ENCODE measurements around the gene ESF1. TPM values are rescaled to one million over a fixed set of nuclear protein-coding genes. Genes with fewer than 3 reads are reported as not detected.

Gene ESF1
- total RNA-seq, 4 donors from 2014 or later: 12.8 to 16.2 (median 14.6) TPM

GRCh38 chr20:13791540-13792459 lies 7.1 kb upstream of the ESF1 start:
- peak; percentile 22 for ATAC-seq
- H3K4me3 ChIP-seq: no peak overlapping the region
- peaks cover 0 to 41% (median 5%) of the 10 kb centered on the region in 3 donors for H3K4me1 ChIP-seq
- WGBS, 2 donors (ENCODE audit: low coverage in 1 of 2): 67 to 82% methylated on average over 2 of the region's 2 CpGs
- no peaks in the 10 kb centered on the region for H3K9me3 ChIP-seq
- H3K36me3 ChIP-seq: peaks cover 0 to 82% of the 10 kb centered on the region in 2 donors
- H3K27ac ChIP-seq: peak overlapping the region; percentile 36 to 63 (median 48)
- H3K27me3 ChIP-seq: no peaks in the 10 kb centered on the region
- TF ChIP-seq POLR2AphosphoS5 (IDR thresholded peaks at IDR 0.05) (no peak), POLR2A (IDR thresholded peaks at IDR 0.05) (no peak), EP300 (IDR thresholded peaks at IDR 0.05) (no peak), CTCF (IDR thresholded peaks at IDR 0.05) (no peak)

DNA sequence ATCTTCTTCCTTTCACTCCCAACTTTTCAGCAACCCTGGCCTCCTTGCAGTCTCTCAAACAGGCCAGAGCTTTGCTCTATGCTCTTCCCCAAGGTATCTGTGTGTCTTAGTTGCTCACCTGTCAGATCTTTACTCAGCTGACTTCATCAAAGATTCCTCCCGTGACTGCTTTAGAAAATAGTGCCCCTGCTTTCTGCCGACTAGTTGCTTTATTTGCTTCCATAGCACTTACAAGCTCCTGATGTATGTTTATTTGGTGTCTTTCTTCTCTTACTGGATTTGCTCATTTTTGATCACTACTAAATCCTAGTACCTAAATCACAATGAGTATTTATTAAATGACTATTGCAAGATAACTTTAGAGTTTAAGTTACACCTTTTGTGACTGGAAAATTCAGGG lies 6.0 kb upstream of the ESF1 start:
- TF ChIP-seq POLR2A (IDR thresholded peaks at IDR 0.05): no peak
- no peak for TF ChIP-seq EP300 (IDR thresholded peaks at IDR 0.05)
- no peak for TF ChIP-seq POLR2AphosphoS5 (IDR thresholded peaks at IDR 0.05)
- no peak for TF ChIP-seq CTCF (IDR thresholded peaks at IDR 0.05)
- Histone ChIP-seq H3K4me1 (peaks cover 3 to 52% (median 5%) of the 10 kb centered on the region in 3 donors), H3K27me3 (no peaks in the 10 kb centered on the region), H3K27ac (peak overlapping the region in 3 of 4 donors; percentile 36 to 63 (median 56)), H3K9me3 (no peaks in the 10 kb centered on the region), H3K36me3 (peaks cover 0 to 71% of the 10 kb centered on the region in 2 donors), H3K4me3 (no peak overlapping the region)
- ATAC-seq: no peak
- WGBS, 2 donors (ENCODE audit: low coverage in 1 of 2): 70 to 74% methylated on average over 2 of the region's 2 CpGs

DNA sequence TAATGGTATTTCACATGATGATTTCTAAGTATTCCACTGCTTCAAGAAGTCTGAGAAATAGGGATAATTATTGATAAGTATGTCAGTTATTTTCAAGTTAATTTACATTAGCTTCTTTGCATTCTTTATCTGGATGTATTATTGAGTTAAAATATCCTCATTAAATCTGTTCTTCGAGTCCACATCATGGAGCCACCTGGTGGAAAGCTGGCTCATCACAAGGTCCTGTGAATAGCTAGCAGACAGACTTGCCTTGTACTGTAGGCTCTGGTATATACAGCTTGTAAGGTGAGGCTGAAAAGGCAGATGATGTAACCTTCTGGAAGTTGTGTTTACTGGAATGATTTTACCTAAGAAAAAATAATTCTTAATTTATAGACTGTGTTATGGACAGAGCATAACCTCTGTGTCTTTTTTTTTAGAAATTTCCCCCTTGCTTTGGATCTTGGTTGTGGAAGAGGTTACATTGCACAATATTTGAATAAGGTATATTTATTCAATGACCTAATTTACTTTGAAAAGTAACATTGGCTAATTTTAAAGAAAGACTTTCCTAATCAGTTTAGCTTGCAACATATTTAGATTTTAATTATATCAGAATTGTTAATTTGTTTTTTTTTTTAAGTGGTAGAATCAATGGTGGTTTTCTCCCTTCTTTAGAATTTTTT lies 3.6 kb upstream of the ESF1 start:
- no peak overlapping the region for H3K4me3 ChIP-seq
- H3K36me3 ChIP-seq: peaks cover 0 to 47% of the 10 kb centered on the region in 2 donors
- no peak for ATAC-seq
- H3K4me1 ChIP-seq: peaks cover 7 to 66% (median 9%) of the 10 kb centered on the region in 3 donors
- 0% methylated on average over 1 of the region's 1 CpG for WGBS, 2 donors (ENCODE audit: low coverage in 1 of 2)
- no peaks in the 10 kb centered on the region for H3K27me3 ChIP-seq
- TF ChIP-seq CTCF (IDR thresholded peaks at IDR 0.05) (peak in 3 of 4 experiments; percentile 21 to 50 (median 45)), POLR2AphosphoS5 (IDR thresholded peaks at IDR 0.05) (no peak)
- no peaks in the 10 kb centered on the region for H3K9me3 ChIP-seq
- H3K27ac ChIP-seq: no peak overlapping the region

GRCh38 chr20:13786143-13786828 lies 1.6 kb upstream of the ESF1 start:
- 58 to 74% methylated on average over 7 of the region's 8 CpGs for WGBS, 2 donors (ENCODE audit: low coverage in 1 of 2)
- H3K36me3 ChIP-seq: peaks cover 0 to 41% of the 10 kb centered on the region in 2 donors
- TF ChIP-seq POLR2AphosphoS5 (IDR thresholded peaks at IDR 0.05) (no peak), EP300 (IDR thresholded peaks at IDR 0.05) (no peak), POLR2A (IDR thresholded peaks at IDR 0.05) (no peak), CTCF (IDR thresholded peaks at IDR 0.05) (no peak)
- H3K27ac ChIP-seq: peak overlapping the region in 2 of 4 donors; percentile 87 to 91
- no peaks in the 10 kb centered on the region for H3K27me3 ChIP-seq
- H3K4me3 ChIP-seq: peak overlapping the region; percentile 68 to 96
- no peaks in the 10 kb centered on the region for H3K9me3 ChIP-seq
- peaks cover 6 to 56% (median 7%) of the 10 kb centered on the region in 3 donors for H3K4me1 ChIP-seq
- no peak for ATAC-seq
